Psoas muscle (tissue), 8 donors: Measurements from ENCODE around the gene LZTS3. TPM values are rescaled to one million over a fixed set of nuclear protein-coding genes. Genes with fewer than 3 reads are reported as not detected.

Experiments
- ATAC-seq, 4 donors: fragments of 200-7000 bp; cut with Tn5 transposase; one replicate each; pipeline ENCODE4 v1.9.1; 2020; ENCODE audit warnings: moderate library complexity in 3 of 4, mild to moderate bottlenecking in 2 of 4
- DNase-seq, 2 donors: peaks; one replicate each; pipeline ENCODE4 v3.0.0-alpha.2; 2020
- H3K27ac ChIP-seq: fragments of 200-600 bp; one replicate; pipeline ENCODE4 v1.8.0; 2022
- H3K27me3 ChIP-seq, 3 donors: fragments of 200-600 bp in 1 of 3; one replicate each; pipeline versions ENCODE4 v1.6.1 to v1.8.0; 2013 to 2022; ENCODE audit warnings: low read length in 2 of 3, mild to moderate bottlenecking in 2 of 3, moderate library complexity in 1 of 3; ENCODE audit not compliant: insufficient read depth in 3 of 3
- H3K36me3 ChIP-seq, 2 donors: fragments of 200-600 bp in 1 of 2; one replicate each; pipeline versions ENCODE4 v1.6.1 to v1.8.0; 2013 to 2022; ENCODE audit warnings: low read depth in 1 of 2, mild to moderate bottlenecking in 1 of 2, moderate library complexity in 1 of 2; ENCODE audit not compliant: insufficient read depth in 1 of 2
- H3K4me1 ChIP-seq: fragments of 200-600 bp; one replicate; pipeline ENCODE4 v1.8.0; 2022
- H3K4me3 ChIP-seq: fragments of 200-600 bp; one replicate; pipeline ENCODE4 v1.8.0; 2022; ENCODE audit warnings: mild to moderate bottlenecking
- H3K9me3 ChIP-seq: fragments of 200-600 bp; one replicate; pipeline ENCODE4 v1.8.0; 2022
- WGBS, 3 donors: extraction: QIAGEN DNeasy Blood & Tissue Kit; methylation state at CpG; one replicate each; pipeline versions ENCODE4 v1.1.6 to v1.1.7; 2013; 5-methylcytosine and 5-hydroxymethylcytosine counted together
- intact Hi-C, 2 donors: fragments of 100-400 bp; cut with DNase I; formaldehyde crosslinking; loops; one replicate each; pipeline versions ENCODE4 v1.11.0 to v1.14.2; 2022
- polyA plus RNA-seq, 3 donors: library from polyadenylated mRNA; stranded (reverse); fragments of 200-250 nt; gene quantifications; one replicate each; pipeline ENCODE4 v1.2.3, GENCODE V29; 2013
- total RNA-seq, 4 donors: library from RNA; stranded (reverse); fragmentation: NEBNext Ultra II Directional in 2 of 4; extraction: Animal tissue kit (Norgen Biotek cat#: 25700) in 2 of 4; gene quantifications; one replicate each; pipeline versions ENCODE4 v1.2.1 to v1.2.4, GENCODE V29; 2021 to 2023
- TF ChIP-seq, protein P1 (sequence below): fragments of 200-600 bp; IDR thresholded peaks from one replicate; pipeline ENCODE4 v1.8.0; 2022; ENCODE audit warnings: antibody characterized with exemption
- donor health status: healthy with polysubstance abuse.
- donor health status: DM: no; HTN: no; CAD: no; lungs with moderate emphysema.
- donor health status: Bipolar disorder and iron deficiency.
- donor health status: healthy.
- donor health status: DM: yes; HTN: yes; CAD: no.
- donor health status: DM: no; HTN: no; CAD: no.
- donor health status: DM: no; HTN: no; CAD: no.
- donor health status: DM: yes; HTN: yes; CAD: no.

The LZTS3 gene
- total and polyA plus RNA-seq, 7 donors: 4.1 to 13.7 (median 7.9) TPM

DNA sequence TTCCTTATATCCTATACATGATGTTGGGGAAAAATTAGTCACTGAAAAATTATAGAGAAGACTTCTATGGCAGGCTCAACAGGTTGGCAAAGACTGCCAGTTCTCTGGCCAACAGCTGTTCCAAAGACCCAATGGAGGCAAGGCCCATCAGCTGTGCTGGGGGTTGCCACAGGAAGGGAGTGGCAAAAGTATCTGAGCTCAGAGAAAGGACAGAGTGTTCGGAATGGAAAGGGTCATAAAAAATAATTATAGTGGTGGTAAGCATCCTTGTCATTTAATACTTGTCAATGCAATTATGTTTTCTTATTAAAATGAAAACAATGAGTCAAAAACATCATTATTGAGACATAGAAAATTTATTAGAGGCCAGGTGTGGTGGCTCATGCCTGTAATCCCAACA lies 49.8 kb downstream of the LZTS3 start:
- 19 to 26% (median 19%) methylated on average over 1 of the region's 1 CpG for WGBS, 3 donors
- H3K9me3 ChIP-seq: no peaks in the 10 kb centered on the region
- TF ChIP-seq, protein P1, sequence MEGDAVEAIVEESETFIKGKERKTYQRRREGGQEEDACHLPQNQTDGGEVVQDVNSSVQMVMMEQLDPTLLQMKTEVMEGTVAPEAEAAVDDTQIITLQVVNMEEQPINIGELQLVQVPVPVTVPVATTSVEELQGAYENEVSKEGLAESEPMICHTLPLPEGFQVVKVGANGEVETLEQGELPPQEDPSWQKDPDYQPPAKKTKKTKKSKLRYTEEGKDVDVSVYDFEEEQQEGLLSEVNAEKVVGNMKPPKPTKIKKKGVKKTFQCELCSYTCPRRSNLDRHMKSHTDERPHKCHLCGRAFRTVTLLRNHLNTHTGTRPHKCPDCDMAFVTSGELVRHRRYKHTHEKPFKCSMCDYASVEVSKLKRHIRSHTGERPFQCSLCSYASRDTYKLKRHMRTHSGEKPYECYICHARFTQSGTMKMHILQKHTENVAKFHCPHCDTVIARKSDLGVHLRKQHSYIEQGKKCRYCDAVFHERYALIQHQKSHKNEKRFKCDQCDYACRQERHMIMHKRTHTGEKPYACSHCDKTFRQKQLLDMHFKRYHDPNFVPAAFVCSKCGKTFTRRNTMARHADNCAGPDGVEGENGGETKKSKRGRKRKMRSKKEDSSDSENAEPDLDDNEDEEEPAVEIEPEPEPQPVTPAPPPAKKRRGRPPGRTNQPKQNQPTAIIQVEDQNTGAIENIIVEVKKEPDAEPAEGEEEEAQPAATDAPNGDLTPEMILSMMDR: no peak
- intact Hi-C loops: loop anchor here in 1 of 2 donors (5.0 kb wide), 1 partner anchor 34 kb away; the partner anchor contains the start of genes FASTKD5 and UBOX5
- no peaks in the 10 kb centered on the region for H3K27me3 ChIP-seq
- DNase-seq (peak in 1 of 2 donors; percentile 85), ATAC-seq (peak; percentile 74 to 95 (median 88))
- H3K4me3 ChIP-seq: no peak overlapping the region
- H3K27ac ChIP-seq: peak overlapping the region; percentile 56
- H3K4me1 ChIP-seq: peaks cover 28% of the 10 kb centered on the region
- H3K36me3 ChIP-seq: peaks cover 6 to 40% of the 10 kb centered on the region in 2 donors

DNA sequence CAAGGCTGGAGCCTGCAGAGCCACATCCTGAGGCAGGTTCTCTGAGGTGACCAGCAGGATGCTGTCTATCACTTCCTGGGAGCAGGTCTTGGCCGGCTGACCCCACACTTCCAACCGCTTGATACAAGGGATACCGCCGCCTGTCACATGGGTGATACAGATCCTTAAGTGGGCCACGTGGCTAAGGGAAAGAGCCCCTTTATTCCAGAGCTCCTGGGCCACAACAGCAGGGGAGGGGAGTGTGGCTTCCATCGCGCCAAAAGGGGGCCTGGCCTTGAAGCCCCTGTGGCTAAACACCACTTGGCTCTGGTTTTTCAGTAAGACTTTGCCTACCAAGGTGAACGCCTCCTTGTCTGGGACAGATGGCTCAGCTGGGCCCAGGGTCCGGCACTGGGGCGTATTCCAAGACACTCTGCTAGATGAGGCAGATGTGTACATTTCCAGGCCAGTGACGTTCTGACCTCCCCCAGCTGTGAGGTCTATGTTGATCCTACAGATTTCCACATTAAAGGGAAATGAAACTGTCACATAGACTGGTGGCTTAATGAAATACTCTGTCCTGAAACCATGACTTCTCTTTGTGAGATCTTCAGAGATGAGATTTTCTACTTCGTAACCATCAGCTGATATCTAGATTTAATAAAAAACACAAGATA lies 51.3 kb downstream of the LZTS3 start:
- ATAC-seq (no peak), DNase-seq (no peak)
- peaks cover 6 to 40% of the 10 kb centered on the region in 2 donors for H3K36me3 ChIP-seq
- TF ChIP-seq, protein P1: no peak
- WGBS, 3 donors: 92 to 95% (median 93%) methylated on average over 12 of the region's 12 CpGs
- intact Hi-C loops: loop anchor here in 1 of 2 donors (5.0 kb wide), 1 partner anchor 35 kb away; the partner anchor contains the start of genes FASTKD5 and UBOX5
- H3K9me3 ChIP-seq: no peaks in the 10 kb centered on the region
- no peak overlapping the region for H3K4me3 ChIP-seq
- H3K27me3 ChIP-seq: no peaks in the 10 kb centered on the region
- no peak overlapping the region for H3K27ac ChIP-seq
- H3K4me1 ChIP-seq: peaks cover 18% of the 10 kb centered on the region

DNA sequence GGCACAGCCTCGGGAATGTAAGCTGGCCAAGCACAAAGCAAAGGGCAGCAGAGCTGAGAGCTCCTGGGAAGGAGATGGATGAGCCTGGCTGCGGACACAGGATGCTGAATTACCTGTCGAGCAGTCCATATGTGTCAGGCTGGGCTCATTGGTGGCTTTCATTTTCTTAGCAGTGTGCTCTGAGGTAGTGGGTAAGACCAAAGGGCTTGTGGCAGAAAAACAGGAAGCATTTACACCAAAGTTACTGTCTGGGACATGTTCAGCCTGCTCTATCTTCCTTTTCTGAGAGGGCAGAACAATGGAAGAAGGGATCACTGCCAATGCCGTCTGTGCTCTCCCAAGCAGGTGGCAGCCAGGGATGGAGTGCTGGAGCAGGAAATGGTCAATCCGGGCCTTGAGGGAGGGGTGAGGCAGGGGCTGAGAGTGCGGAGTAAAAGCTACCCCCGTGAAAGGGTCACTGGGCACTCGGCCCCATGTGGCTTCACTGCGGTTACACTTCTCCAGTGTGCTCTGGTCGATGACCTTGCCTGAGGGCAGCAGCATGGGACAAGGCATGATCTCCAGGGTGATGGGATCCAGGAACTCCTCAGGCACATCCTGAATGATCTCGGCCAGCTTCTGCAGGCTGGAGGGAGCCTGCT lies 52.0 kb downstream of the LZTS3 start:
- Histone ChIP-seq H3K27me3 (no peaks in the 10 kb centered on the region), H3K4me3 (no peak overlapping the region), H3K36me3 (peaks cover 6 to 40% of the 10 kb centered on the region in 2 donors), H3K9me3 (no peaks in the 10 kb centered on the region), H3K27ac (no peak overlapping the region), H3K4me1 (peaks cover 16% of the 10 kb centered on the region)
- ATAC-seq: no peak
- no peak for DNase-seq
- intact Hi-C loops: loop anchor here in 1 of 2 donors (5.0 kb wide), 1 partner anchor 36 kb away; the partner anchor contains the start of genes FASTKD5 and UBOX5
- TF ChIP-seq, protein P1: no peak
- 68 to 78% (median 69%) methylated on average over 11 of the region's 11 CpGs for WGBS, 3 donors

DNA sequence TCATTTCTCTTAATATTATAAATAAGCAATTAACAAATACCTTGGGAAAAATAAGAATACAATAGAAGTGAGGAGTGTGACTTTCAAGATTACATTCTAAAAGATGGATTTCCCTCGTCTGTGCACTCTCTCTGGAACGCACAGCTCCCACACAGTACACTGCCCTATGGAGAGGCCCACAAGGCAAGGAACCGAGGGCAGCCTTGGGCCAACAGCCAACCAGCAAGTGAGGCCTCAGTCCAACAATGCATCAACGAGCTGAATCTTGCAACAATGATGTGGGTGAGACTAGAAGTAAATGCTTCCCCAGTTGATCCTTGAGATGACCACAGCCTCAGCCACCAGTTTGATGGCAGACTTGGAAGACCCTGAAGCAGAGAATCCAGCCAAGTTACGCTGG lies 54.3 kb downstream of the LZTS3 start:
- ATAC-seq (no peak), DNase-seq (no peak)
- TF ChIP-seq, protein P1: no peak
- Histone ChIP-seq H3K4me1 (peaks cover 16% of the 10 kb centered on the region), H3K27me3 (no peaks in the 10 kb centered on the region), H3K36me3 (peaks cover 6 to 47% of the 10 kb centered on the region in 2 donors), H3K4me3 (no peak overlapping the region), H3K9me3 (no peaks in the 10 kb centered on the region), H3K27ac (no peak overlapping the region)
- 65 to 77% (median 66%) methylated on average over 5 of the region's 5 CpGs for WGBS, 3 donors
- intact Hi-C loops: loop anchor here in 1 of 2 donors (5.0 kb wide), 2 partner anchors 128 to 198 kb away; no protein-coding TSS in a partner anchor
